NCI-H1436 treated with DMSO at 0.1 percent for 48 hours (cell line): Measurements from ENCODE around the gene ARRDC4.

Source experiments
- DNase-seq: peaks from one replicate; lab custom pipeline; 2025; lab: John Stamatoyannopoulos, UW

Gene ARRDC4

GRCh38 chr15:97998307-97999071, 38.0 kb downstream of the ARRDC4 start:
- DNase-seq = no peak

- no peak for DNase-seq
Measured at GRCh38 chr15:98000249-98001203, 40.0 kb downstream of the ARRDC4 start.

GRCh38 chr15:98001663-98002194, 41.2 kb downstream of the ARRDC4 start:
- DNase-seq = no peak

- no peak for DNase-seq
Measured at GRCh38 chr15:98002419-98002818, 41.9 kb downstream of the ARRDC4 start.

- DNase-seq = no peak
Measured at GRCh38 chr15:98002866-98003265, 42.4 kb downstream of the ARRDC4 start.

- no peak for DNase-seq
Measured at GRCh38 chr15:98003518-98003917, 43.0 kb downstream of the ARRDC4 start.

- DNase-seq = no peak
Measured at GRCh38 chr15:98003996-98004395, 43.5 kb downstream of the ARRDC4 start.

GRCh38 chr15:98005659-98006058, 45.2 kb downstream of the ARRDC4 start:
- DNase-seq = no peak

GRCh38 chr15:98009169-98009568, 48.7 kb downstream of the ARRDC4 start:
- DNase-seq = no peak

- DNase-seq = no peak
Measured at GRCh38 chr15:98009971-98010370, 49.5 kb downstream of the ARRDC4 start.

GRCh38 chr15:98012354-98012753, 51.9 kb downstream of the ARRDC4 start:
- DNase-seq = no peak

GRCh38 chr15:98013631-98014030, 53.1 kb downstream of the ARRDC4 start:
- no peak for DNase-seq

- DNase-seq = no peak
Measured at GRCh38 chr15:98017150-98017964, 56.9 kb downstream of the ARRDC4 start.

- DNase-seq = no peak
Measured at GRCh38 chr15:98018761-98019351, 58.4 kb downstream of the ARRDC4 start.
